HL-60 (cell line): ENCODE results near the gene AURKA.

Source experiments
- CTCF ChIP-seq: IDR thresholded peaks from one replicate; pipeline ENCODE4 v1.5.1; 2011; ENCODE audit warnings: low read length, control low read depth, inconsistent platforms; ENCODE audit not compliant: insufficient read depth
- GABPA ChIP-seq: IDR thresholded peaks from 2 replicates; pipeline ENCODE4 v1.6.1; 2012; ENCODE audit warnings: low read depth

- TF ChIP-seq GABPA (no peak), CTCF (no peak)
Measured at GRCh38 chr20:56323206-56323605, 68.8 kb downstream of the AURKA start.
